Endothelial cell of umbilical vein (primary cell): ENCODE measurements around the gene CTNNA2.

Experiments
- FOS ChIP-seq: IDR thresholded peaks from 2 replicates; pipeline ENCODE4 v1.6.1; 2011; ENCODE audit warnings: mild to moderate bottlenecking, low read length, moderate library complexity, borderline replicate concordance; ENCODE audit not compliant: insufficient read depth
- GATA2 ChIP-seq: IDR thresholded peaks from 2 replicates; pipeline ENCODE4 v1.7.0; 2011; ENCODE audit warnings: low read depth, mild to moderate bottlenecking, moderate library complexity, mixed read lengths, low read length; ENCODE audit not compliant: insufficient read length, insufficient read depth
- POLR2A ChIP-seq: IDR thresholded peaks from 2 replicates; pipeline ENCODE4 v1.6.1; 2012; ENCODE audit warnings: low read depth, mild to moderate bottlenecking, control low read depth, low read length
- TF ChIP-seq, protein P1 (sequence below), 2 donors: IDR thresholded peaks; 1 replicate in 1 of 2; 2 replicates in 1 of 2; pipeline ENCODE4 v1.5.1; 2011; ENCODE audit warnings: low read length in 2 of 2, mild to moderate bottlenecking in 2 of 2, moderate library complexity in 2 of 2, control low read depth in 1 of 2, inconsistent platforms in 1 of 2, low read depth in 1 of 2; ENCODE audit not compliant: insufficient read depth in 1 of 2; ENCODE audit errors: extremely low read depth in 1 of 2
- TF ChIP-seq, protein P2 (sequence below): IDR thresholded peaks from 2 replicates; pipeline ENCODE4 v1.6.1; 2011; ENCODE audit not compliant: insufficient read depth, insufficient read length

DNA sequence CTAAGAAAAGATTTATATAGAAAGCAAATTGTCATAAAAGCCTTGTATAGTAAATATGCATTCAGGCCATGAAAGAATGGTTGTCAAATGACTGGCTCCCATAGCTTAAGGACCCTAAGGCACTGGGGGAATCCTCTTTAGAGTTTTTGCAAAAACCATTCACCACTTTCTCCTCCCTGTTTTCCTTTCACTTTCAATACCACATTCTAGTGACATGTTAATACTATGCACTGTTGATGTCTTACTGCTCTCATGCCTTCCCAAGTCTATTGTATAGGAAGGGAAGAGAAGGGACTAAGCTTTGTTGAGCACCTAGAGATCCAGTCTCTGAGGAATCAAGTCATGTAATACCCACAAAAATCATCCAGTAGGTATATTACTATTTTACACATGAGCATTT, 1174.7 kb downstream of the CTNNA2 start:
- TF ChIP-seq, protein P1, sequence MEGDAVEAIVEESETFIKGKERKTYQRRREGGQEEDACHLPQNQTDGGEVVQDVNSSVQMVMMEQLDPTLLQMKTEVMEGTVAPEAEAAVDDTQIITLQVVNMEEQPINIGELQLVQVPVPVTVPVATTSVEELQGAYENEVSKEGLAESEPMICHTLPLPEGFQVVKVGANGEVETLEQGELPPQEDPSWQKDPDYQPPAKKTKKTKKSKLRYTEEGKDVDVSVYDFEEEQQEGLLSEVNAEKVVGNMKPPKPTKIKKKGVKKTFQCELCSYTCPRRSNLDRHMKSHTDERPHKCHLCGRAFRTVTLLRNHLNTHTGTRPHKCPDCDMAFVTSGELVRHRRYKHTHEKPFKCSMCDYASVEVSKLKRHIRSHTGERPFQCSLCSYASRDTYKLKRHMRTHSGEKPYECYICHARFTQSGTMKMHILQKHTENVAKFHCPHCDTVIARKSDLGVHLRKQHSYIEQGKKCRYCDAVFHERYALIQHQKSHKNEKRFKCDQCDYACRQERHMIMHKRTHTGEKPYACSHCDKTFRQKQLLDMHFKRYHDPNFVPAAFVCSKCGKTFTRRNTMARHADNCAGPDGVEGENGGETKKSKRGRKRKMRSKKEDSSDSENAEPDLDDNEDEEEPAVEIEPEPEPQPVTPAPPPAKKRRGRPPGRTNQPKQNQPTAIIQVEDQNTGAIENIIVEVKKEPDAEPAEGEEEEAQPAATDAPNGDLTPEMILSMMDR (IDR thresholded peaks at IDR 0.05; ENCODE audit: extremely low read depth in 1 of 2, insufficient read depth in 1 of 2, low read depth in 1 of 2, low read length in 2 of 2) = no peak
- no peak for TF ChIP-seq POLR2A
- no peak for TF ChIP-seq GATA2
- TF ChIP-seq, protein P2, sequence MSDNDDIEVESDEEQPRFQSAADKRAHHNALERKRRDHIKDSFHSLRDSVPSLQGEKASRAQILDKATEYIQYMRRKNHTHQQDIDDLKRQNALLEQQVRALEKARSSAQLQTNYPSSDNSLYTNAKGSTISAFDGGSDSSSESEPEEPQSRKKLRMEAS = no peak
- no peak for TF ChIP-seq FOS
